NOMO-1 treated with dmso at 0.1 percent for 144 hours (cell line): ENCODE results near the gene ZG16B.

ENCODE experiments used
- DNase-seq: peaks from one replicate; lab custom pipeline; 2025; ENCODE audit not compliant: unreplicated experiment; lab: John Stamatoyannopoulos, UW

Gene ZG16B

DNA sequence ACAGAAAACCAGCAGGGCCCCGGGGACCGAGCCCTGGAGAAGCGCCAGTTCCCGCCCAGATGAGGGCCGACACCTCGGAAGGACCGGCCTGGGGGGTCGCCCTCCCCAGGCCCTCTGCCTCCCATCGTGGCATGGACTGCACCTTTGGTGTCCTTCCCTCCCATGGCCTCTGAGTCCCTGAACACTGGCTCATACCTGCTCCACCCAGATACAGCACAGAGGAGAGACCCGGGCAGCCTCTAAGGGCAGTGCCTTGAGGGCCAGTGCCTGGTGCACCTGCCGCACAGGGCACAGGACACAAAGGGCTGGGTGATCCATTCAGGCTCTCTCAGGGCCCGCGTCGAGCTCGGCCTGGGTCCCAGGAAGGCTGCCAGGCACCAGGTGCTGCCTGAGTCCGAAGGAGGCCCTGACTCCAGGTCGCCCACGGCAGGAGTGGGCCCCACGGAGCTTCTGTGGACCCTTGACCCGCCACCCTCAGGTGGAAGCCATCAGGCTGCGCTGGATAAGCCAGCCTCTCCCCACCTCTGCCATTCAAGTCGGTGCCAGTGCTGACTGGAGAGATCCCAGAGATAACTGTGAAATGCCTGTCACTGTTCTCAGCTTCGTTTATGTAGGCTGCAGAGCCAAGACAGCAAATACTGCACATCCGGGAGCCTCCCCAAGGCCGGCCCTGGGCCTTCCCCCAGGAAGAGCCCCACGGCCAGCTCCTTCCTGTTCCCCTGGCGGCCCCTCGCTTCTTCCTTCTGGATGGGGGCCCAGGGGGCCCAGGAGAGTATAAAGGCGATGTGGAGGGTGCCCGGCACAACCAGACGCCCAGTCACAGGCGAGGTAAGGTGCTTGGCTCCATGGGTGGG, at the start of gene ZG16B:
TSS of gene ZG16B (plus strand) at position 803 of the 854 bp plus-strand sequence. CDS start 139 bp downstream, outside the sequence.
- no peak for DNase-seq

DNA sequence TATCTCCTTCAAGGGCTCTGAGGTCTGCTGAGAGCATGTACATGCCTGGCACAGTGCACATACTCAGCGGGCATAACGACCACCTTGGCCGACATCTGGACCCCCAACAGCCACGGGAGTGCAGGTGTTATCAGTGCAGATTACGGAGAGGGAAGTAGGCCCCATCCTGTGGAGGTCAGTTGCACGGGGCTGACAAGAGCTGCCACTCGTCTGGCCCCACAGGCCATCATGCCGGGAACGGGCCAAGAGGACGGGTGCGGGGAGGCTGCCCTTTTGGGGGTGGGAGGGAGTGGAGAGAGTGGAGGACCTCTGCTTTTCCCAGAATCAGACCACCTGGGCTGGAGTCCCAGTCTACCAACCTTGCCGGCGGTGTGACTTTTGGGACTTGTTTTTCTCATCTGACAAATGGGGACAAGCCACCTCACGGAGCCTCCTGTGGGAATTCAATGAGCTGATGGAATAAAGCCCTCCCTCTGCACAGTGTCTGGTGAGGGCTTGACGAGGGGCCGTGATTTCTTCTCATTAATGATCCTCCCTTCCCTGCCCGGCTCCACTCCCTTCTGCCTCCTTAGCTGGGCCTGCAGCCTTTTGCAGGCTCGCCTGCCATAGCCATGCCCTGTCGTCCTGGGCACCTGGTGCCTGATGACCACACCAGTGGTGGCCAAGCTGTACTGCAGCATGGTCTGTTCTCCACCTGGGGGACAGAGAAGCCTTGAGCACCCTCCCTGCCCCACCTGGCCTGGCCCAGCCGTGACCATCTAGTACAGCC, 47.3 kb upstream of the ZG16B start:
- DNase-seq = no peak

GRCh38 chr16:2783581-2784357, 46.3 kb upstream of the ZG16B start:
- no peak for DNase-seq

DNA sequence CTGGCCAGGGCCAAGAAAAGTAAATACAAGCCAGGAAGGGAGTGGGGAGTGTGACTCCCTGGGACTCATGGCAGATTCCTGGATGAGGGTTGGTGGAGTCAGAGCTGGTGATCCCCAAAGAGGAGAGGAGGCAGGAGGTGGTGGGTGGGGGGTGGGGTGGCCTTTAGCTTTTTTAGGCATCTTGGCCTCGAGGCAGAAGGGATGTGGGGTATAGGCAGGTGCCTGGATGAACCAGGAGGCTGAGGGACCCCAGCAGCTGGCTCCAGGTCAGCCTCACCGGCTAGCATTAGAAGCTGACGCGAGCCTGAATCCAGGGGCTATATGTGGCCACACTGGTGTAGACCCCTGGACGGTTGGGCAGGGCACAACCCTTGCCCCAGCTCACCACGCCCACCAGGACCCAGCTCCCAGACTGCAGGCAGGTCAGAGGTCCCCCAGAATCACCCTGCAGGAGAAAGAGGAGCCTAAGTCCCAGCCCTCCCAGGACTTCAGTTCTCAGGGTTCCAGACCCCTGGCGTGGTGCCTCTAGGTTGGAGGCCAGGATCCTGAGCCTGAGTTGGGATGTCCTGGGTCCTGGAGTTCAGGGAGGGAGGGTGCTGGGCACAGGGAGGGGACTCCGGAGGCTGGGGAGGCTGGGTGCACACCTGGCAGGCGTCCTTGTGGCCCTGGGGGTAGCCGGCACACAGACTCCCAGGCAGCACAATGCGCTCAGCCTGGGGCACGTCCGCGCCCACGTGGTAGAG, 45.6 kb upstream of the ZG16B start:
- DNase-seq = no peak

- no peak for DNase-seq
Observed at GRCh38 chr16:2785101-2785991, 44.8 kb upstream of the ZG16B start.

DNA sequence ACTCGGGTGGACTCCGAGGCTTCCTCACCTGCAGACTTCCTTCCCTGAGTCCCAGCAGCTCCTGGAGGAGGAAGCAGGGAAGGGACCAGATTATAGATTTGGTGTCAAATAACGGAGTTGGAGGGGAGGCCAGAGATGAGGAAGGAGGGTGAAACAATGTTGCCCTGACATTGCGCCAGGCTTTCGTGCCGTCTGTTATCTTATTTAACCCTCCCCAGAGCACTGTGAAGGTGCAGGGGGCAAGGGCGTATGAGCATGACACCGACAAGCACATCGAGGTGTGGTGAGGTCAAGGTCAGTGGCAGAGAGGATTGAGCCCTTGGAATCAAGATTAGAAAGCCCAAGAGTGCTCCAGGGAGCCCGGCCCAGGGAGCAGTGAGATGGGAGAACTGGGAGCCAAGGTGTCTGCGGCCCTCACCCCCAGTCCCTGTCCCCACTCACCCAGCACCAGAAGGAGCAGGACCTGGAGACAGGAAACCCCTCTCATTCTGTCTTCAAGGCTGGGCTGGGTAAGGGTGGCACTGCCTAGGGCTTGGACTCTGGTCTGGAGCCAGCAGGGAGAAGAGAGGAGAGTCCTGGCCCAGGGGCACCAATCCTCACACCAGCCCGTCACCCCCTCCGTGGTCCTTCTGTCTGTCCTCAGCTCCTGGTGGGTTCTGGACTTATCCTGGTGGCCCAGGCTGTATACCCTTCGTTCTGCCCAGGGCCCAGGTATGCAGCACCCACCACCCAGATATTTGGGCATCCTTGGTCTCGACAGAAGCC, 43.9 kb upstream of the ZG16B start:
- DNase-seq = no peak

GRCh38 chr16:2786826-2787151, 43.3 kb upstream of the ZG16B start:
- DNase-seq = no peak

GRCh38 chr16:2787406-2787805, 42.7 kb upstream of the ZG16B start, which contains the start of gene PRSS33:
Gene PRSS33, minus strand, starts transcription at chr16:2787560. Its CDS starts 1,013 bp downstream, at chr16:2786547.
- no peak for DNase-seq

DNA sequence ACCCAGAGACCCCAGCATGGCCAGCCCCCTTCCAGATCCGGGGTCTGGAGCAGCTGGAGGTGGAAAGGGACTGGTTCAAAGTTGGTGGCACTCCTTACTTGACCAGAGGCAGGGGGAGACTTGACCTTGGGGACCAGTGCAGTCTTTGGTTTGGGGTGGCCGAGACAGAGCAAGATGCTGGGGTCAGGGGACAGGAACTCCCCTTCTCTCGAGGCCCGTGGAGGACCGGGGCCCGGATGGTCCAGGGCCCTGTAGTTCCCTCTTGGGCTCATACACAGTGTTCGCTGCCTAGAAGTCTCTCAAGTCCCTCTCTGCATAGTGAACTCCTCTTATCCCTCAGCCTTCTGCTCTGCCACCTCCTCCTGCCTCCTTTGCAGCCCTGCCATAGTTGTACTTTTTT, 42.1 kb upstream of the ZG16B start:
- DNase-seq = no peak

DNA sequence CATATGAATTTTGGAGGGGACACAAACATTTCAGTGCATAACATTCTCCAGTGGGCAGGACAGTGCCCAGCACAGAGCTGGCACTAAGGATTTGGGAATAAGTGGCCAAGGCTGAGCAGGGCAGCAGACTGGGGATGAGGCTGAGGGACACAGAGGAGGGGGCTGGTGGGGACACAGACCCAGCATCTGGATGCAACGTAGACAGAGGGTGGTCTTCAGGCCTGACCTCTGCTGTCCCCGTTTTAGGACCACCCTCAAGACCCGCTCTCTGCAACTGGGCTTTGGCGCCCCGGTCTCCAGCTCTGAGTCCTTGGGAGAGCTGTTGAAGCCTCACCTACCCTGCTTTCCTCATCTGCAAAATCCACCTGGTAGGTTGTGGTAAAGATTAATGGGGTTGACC, 39.5 kb upstream of the ZG16B start:
- no peak for DNase-seq

GRCh38 chr16:2791174-2791573, 38.9 kb upstream of the ZG16B start:
- DNase-seq = no peak

- no peak for DNase-seq
Observed at GRCh38 chr16:2792940-2793339, 37.2 kb upstream of the ZG16B start.

DNA sequence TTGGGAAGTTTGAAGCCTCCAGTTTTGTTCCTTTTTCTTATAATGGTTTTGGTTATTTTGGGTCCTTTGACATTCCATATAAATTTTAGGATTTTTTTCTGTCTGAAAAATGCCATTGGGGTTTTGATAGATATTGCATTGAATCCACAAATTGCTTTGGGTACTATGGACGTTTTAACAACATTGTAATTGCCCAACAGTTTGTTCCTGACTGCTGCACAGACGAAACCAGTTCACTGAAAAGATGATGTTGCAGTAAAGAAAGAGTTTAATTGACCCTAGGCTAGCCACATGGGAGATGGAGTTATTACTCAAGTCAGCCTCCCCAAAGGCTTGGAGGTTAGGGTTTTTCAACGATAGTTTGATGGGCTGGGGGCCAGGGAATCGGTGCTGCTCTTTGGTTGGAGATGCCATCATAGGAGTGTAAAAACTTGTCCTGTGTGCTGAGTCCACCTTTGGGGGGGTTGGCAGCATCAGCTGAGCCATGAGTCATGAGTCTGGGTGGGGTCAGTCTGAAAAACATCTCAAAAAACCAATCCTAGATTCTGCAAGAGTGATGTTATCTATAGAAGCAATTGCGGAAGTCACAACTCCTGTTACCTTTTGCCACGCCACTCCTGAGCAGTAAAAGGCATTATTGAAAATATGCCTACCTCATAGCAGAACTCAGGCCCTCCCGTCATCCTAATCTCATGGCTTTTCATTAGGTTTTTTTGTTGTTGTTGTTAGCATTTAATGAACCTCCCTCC, 34.5 kb upstream of the ZG16B start:
- peak; percentile 73 for DNase-seq

- DNase-seq = no peak
Observed at GRCh38 chr16:2798723-2799204, 31.3 kb upstream of the ZG16B start.

GRCh38 chr16:2799205-2799858, 30.8 kb upstream of the ZG16B start:
- DNase-seq = no peak

DNA sequence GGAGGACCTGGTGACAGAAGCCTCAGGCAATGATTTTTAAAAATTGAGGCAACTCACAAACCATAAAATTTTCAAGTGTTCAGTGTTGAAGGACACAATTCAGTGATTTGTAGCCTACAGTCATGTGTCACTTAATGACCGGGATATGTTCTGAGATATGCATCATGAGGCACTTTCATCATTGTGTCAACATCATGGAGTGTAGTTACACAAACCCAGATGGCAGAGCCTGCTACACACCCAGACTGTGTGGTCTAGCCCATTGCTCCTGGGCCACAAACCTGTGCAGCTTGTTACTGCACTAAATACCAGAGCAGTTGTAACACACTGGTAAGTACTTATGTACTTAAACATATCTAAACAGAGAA, 30.3 kb upstream of the ZG16B start:
- no peak for DNase-seq

- DNase-seq = no peak
Observed at GRCh38 chr16:2803545-2804195, 26.4 kb upstream of the ZG16B start.
